OCI-LY3 (cell line): ENCODE results near the gene NDUFAF5.

ENCODE experiments used
- H2AFZ ChIP-seq: fragments of 200-600, 300-600 bp; shearing (Covaris generic); 2 replicates; pipeline ENCODE4 v1.6.0; 2014; ENCODE audit warnings: antibody characterized with exemption, low read depth, low read length
- H3K27ac ChIP-seq: fragments of 200-600, 300-600 bp; sonication (generic); 2 replicates; pipeline ENCODE4 v1.5.1; 2014; ENCODE audit warnings: mild to moderate bottlenecking, low read length, moderate library complexity, mixed read lengths
- H3K27me3 ChIP-seq: fragments of 200-600, 300-600 bp; sonication (generic); 2 replicates; pipeline ENCODE4 v1.6.1; 2014; ENCODE audit warnings: low read depth, low read length, mixed read lengths
- H3K36me3 ChIP-seq: fragments of 200-600, 300-600 bp; sonication (generic); replicated peaks from 2 replicates; pipeline ENCODE3; 2014; ENCODE audit warnings: low read depth, low read length, mixed read lengths
- H3K4me1 ChIP-seq: fragments of 300-600, 200-600 bp; sonication (generic); 2 replicates; pipeline ENCODE4 v1.6.1; 2014; ENCODE audit warnings: low read length, mixed read lengths
- H3K4me2 ChIP-seq: fragments of 200-600, 300-600 bp; sonication (generic); 2 replicates; pipeline ENCODE4 v1.6.1; 2014; ENCODE audit warnings: low read length, mixed read lengths
- H3K4me3 ChIP-seq: fragments of 300-600, 200-600 bp; sonication (generic); 2 replicates; pipeline ENCODE4 v1.5.1; 2014; ENCODE audit warnings: antibody characterized with exemption, mild to moderate bottlenecking, low read length, moderate library complexity
- H3K79me2 ChIP-seq: fragments of 300-600, 200-600 bp; shearing (Covaris generic); 2 replicates; pipeline ENCODE4 v1.6.1; 2014; ENCODE audit warnings: mild to moderate bottlenecking, low read length, mixed read lengths
- H3K9ac ChIP-seq: fragments of 300-600, 200-600 bp; shearing (Covaris generic); 2 replicates; pipeline ENCODE4 v1.6.0; 2014; ENCODE audit warnings: mild to moderate bottlenecking, low read length, moderate library complexity
- H3K9me3 ChIP-seq: fragments of 200-600, 300-600 bp; shearing (Covaris generic); 2 replicates; pipeline ENCODE4 v1.6.1; 2014; ENCODE audit warnings: low read length, mixed read lengths; ENCODE audit not compliant: insufficient read depth
- H4K20me1 ChIP-seq: fragments of 200-600, 300-600 bp; sonication (generic); 2 replicates; pipeline ENCODE4 v1.6.1; 2016; ENCODE audit warnings: low read length, mixed read lengths; ENCODE audit not compliant: insufficient read depth
- EZH2phosphoT487 ChIP-seq: fragments of 200-600 bp; shearing (Covaris generic); IDR thresholded peaks from 2 replicates; pipeline ENCODE4 v1.6.1; 2018; ENCODE audit warnings: antibody characterized with exemption, mixed run types, low read depth
- TF ChIP-seq, protein P1 (sequence below): fragments of 200-600, 300-600 bp; sonication (generic); IDR thresholded peaks from 2 replicates; pipeline ENCODE4 v1.5.1; 2014; ENCODE audit warnings: antibody characterized with exemption, low read length, low read depth

The NDUFAF5 gene

DNA sequence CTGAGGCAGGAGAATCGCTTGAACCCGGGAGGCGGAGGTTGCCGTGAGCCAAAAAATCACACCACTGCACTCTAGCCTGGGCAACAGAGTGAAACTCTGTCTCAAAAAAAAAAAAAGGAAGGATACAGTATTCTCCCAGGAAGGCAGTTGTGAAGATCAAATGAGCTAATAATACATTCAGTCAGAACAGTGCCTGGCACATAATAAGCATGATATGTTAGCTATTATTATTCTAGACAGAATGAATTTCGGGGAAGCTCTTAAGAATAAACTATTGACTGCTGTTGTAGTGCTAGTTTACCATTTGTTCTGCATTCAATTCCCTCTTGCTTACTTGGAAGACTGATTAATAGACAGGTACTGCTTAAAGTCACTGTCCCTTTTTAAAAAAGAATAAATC lies 40.6 kb downstream of the NDUFAF5 start:
- Histone ChIP-seq H3K27ac (no peak overlapping the region), H4K20me1 (no peaks in the 10 kb centered on the region), H3K4me1 (no peaks in the 10 kb centered on the region), H3K36me3 (peaks cover 3% of the 10 kb centered on the region), H3K79me2 (no peaks in the 10 kb centered on the region), H3K9me3 (no peaks in the 10 kb centered on the region), H3K4me3 (no peak overlapping the region), H2AFZ (no peak overlapping the region), H3K9ac (no peak overlapping the region), H3K4me2 (no peak overlapping the region), H3K27me3 (no peaks in the 10 kb centered on the region; the same call in 1 of the 2 replicates)
- no peak for TF ChIP-seq EZH2phosphoT487
- TF ChIP-seq, protein P1, sequence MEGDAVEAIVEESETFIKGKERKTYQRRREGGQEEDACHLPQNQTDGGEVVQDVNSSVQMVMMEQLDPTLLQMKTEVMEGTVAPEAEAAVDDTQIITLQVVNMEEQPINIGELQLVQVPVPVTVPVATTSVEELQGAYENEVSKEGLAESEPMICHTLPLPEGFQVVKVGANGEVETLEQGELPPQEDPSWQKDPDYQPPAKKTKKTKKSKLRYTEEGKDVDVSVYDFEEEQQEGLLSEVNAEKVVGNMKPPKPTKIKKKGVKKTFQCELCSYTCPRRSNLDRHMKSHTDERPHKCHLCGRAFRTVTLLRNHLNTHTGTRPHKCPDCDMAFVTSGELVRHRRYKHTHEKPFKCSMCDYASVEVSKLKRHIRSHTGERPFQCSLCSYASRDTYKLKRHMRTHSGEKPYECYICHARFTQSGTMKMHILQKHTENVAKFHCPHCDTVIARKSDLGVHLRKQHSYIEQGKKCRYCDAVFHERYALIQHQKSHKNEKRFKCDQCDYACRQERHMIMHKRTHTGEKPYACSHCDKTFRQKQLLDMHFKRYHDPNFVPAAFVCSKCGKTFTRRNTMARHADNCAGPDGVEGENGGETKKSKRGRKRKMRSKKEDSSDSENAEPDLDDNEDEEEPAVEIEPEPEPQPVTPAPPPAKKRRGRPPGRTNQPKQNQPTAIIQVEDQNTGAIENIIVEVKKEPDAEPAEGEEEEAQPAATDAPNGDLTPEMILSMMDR = no peak

DNA sequence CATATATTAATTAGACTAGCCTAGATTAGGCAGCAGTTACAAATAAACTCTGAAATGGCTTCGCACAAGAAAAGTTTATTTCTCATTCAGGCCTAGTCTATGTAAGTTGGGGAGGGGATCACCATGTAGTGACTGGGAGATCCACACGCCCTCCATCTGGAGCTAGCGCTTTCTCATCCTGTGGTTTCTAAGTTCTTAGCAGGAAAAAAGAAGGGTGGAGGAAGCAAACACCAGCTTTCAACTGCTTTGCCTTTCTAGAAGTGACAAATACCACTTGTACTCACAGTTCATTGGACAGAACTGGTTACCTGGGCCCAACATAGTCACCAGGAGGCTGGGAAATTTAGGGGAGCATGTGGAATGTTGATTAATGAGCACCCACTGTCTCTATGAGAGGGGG lies 46.6 kb downstream of the NDUFAF5 start:
- Histone ChIP-seq H3K36me3 (no peaks in the 10 kb centered on the region), H3K79me2 (no peaks in the 10 kb centered on the region), H3K4me3 (no peak overlapping the region), H4K20me1 (no peaks in the 10 kb centered on the region), H2AFZ (no peak overlapping the region), H3K4me1 (no peaks in the 10 kb centered on the region), H3K9ac (no peak overlapping the region), H3K27ac (no peak overlapping the region), H3K4me2 (no peak overlapping the region), H3K27me3 (no peaks in the 10 kb centered on the region; the same call in 1 of the 2 replicates), H3K9me3 (no peaks in the 10 kb centered on the region)
- no peak for TF ChIP-seq EZH2phosphoT487
- TF ChIP-seq, protein P1 = no peak

DNA sequence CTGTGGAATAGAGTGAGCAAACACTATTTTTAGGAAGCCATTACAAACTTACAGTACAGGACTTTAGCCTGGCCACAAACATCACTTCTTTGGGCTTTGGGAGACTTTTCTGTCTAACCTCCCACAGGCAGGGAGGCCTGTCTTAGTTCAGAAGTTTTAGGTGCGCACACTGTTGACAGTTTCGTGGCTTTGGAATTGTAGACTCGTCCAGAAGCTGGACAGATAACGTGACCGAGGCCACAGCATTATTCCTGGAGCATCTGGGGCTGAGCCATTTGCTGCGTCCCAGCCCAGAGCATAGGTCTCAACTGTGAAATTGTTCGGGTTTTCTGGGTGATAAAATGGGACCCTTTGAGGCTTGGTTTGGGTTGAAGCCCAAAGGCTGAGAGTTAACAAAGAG lies 53.8 kb downstream of the NDUFAF5 start:
- H3K4me2 ChIP-seq = no peak overlapping the region
- no peak for TF ChIP-seq EZH2phosphoT487
- TF ChIP-seq, protein P1 = no peak
- H3K4me1 ChIP-seq = no peaks in the 10 kb centered on the region
- H3K4me3 ChIP-seq = no peak overlapping the region
- H3K79me2 ChIP-seq = no peaks in the 10 kb centered on the region
- peaks cover 36% of the 10 kb centered on the region for H3K27me3 ChIP-seq
- H2AFZ ChIP-seq = no peak overlapping the region
- H3K27ac ChIP-seq = no peak overlapping the region
- H3K36me3 ChIP-seq = no peaks in the 10 kb centered on the region
- no peaks in the 10 kb centered on the region for H3K9me3 ChIP-seq
- H4K20me1 ChIP-seq = no peaks in the 10 kb centered on the region
- no peak overlapping the region for H3K9ac ChIP-seq

DNA sequence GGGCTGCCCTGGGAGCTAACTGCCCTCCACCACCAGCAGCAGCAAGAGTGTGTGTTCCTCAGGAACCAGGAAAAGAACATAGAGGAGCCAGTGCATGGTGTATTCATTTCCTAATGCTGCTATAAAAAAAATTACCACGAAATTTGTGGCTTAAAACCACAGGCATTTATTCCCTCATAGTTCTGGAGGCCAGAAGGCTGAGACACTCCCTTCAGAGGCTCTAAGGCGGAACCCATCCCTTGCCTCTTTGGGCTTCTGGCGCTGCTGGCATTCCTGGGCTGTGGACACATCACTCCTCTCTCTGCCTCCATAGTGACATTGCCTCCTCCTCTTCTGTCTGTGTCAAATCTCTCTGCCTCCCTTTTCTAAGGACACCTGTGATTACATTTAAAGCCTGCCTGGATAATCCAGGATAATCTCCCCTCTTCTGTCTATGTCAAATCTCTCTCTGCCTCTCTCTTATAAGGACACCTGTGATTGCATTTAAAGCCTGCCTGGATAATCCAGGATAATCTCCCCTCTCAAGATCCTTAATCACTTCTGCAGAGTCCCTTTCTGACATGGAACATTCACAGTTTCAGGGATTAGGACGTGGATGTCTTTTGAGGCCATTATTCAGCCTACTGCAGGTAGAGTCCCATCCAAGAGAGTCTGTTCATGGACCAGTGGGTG lies 54.7 kb downstream of the NDUFAF5 start:
- no peak overlapping the region for H3K4me2 ChIP-seq
- H3K9me3 ChIP-seq = no peaks in the 10 kb centered on the region
- H3K27me3 ChIP-seq = peaks cover 43% of the 10 kb centered on the region
- H2AFZ ChIP-seq = no peak overlapping the region
- no peaks in the 10 kb centered on the region for H3K36me3 ChIP-seq
- no peak overlapping the region for H3K4me3 ChIP-seq
- H3K27ac ChIP-seq = no peak overlapping the region
- no peak overlapping the region for H3K9ac ChIP-seq
- no peaks in the 10 kb centered on the region for H3K4me1 ChIP-seq
- no peak for TF ChIP-seq EZH2phosphoT487
- TF ChIP-seq, protein P1 = no peak
- H3K79me2 ChIP-seq = no peaks in the 10 kb centered on the region
- H4K20me1 ChIP-seq = no peaks in the 10 kb centered on the region
